Sciatic nerve (tissue), 2 donors: Measurements from ENCODE around the gene EPGN. TPM values are rescaled to one million over a fixed set of nuclear protein-coding genes. Genes with fewer than 3 reads are reported as not detected.

Experiments
- ATAC-seq: fragments of 200-7000 bp; cut with Tn5 transposase; one replicate; pipeline ENCODE4 v1.9.1; 2020; ENCODE audit warnings: mild to moderate bottlenecking, moderate library complexity
- DNase-seq: peaks from one replicate; pipeline ENCODE4 v3.0.0-alpha.2; 2020; ENCODE audit warnings: low spot score
- intact Hi-C: fragments of 100-400 bp; cut with DNase I; formaldehyde crosslinking; loops from one replicate; pipeline ENCODE4 v1.14.2; 2022
- total RNA-seq: library from RNA; stranded (reverse); fragmentation: NEBNext Ultra II Directional; extraction: Animal tissue kit (Norgen Biotek cat#: 25700); gene quantifications from one replicate; pipeline ENCODE4 v1.2.1, GENCODE V29; 2021
- donor health status: DM: no; HTN: no; CAD: no.
- donor health status: DM: no; HTN: no; CAD: no.

Gene EPGN
- 4.3 TPM for total RNA-seq

DNA sequence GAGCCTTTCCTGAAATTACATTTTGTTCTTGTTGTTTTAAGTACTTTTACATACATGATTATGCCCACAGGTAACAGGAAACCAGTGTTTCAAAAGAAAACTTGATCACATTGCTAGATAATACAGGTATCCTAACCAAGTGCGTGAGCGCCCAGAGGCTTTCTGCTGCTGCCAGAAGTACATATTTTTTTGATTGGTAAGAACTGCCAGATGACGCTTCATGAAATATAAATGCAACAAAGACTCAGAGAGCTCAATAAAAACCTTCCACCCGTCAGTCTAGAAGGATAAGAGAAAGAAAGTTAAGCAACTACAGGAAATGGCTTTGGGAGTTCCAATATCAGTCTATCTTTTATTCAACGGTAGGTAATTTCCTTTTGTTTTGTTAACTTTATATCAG lies at the start of gene EPGN:
Gene EPGN (plus strand): TSS at position 256 of the 400 bp plus-strand sequence. CDS start 64 bp downstream, at position 320.
- ATAC-seq (no peak), DNase-seq (no peak)
- intact Hi-C loops, result no loop called here

GRCh38 chr4:74258963-74259362 lies 49.3 kb upstream of the EPGN start:
- intact Hi-C loops, result no loop called here
- DNase-seq (no peak), ATAC-seq (no peak)

DNA sequence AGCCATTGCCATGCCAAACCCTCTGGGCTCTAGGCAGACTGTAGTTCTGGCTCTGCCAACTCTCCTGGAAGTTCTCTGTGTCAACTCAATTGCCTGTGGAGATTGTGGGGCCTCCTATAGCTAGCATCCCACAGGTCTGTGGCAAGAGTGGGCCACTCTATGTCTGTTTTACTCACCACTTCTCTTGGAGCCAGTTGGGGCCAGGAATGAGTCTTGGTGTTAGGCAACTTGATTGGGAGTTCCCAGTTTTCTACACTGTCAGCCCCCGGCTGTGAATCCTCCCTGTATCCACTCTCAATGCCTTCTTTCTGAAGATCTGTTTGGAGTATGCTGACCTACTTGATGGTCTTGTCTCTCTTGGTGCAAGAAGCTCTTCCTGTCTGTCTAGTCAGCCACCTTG lies 48.2 kb upstream of the EPGN start:
- intact Hi-C loops, result no loop called here
- DNase-seq (no peak), ATAC-seq (no peak)

- ATAC-seq (no peak), DNase-seq (no peak)
- intact Hi-C loops, result no loop called here
Observed at GRCh38 chr4:74262522-74262921, 45.7 kb upstream of the EPGN start.

DNA sequence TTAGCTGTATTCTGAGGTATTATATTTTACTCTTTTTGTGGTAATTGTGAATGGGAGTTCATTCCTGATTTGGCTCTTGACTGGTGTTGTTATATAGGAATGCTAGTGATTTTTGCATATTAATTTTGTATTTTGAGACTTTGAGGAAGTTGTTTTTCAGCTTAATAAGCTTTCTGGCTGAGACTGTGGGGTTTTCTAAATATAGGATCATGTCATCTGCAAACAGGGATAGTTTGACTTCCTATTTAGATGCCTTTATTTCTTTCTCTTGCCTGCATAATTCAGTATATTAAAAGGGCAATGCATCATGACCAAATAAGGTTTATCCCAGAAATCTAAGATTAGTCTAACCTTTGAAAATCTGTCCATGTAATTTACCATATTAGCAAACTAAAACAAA lies 44.7 kb upstream of the EPGN start:
- intact Hi-C loops, result no loop called here
- no peak for ATAC-seq
- no peak for DNase-seq

DNA sequence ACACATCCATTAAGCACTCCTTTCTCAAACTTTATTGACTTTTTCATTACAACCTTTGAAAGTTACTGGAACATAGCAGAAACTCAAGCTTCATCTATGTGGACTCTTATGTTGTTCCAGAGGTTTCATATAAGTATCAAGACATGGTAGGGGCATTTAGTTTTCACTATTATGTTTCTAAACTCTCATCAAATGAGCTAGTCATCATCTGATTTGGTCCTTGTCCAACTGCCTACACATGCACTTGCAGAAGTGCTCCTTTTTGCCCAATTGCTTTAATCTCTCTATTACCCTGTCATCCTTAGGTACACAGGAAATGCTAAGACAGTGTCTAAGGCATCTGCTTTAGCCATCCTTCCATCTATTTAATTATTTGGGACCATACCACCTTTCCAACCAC lies 42.2 kb upstream of the EPGN start:
- ATAC-seq (no peak), DNase-seq (no peak)
- intact Hi-C loops, result no loop called here

- no peak for DNase-seq
- intact Hi-C loops, result no loop called here
- ATAC-seq, result no peak
Observed at GRCh38 chr4:74267998-74268606, 40.2 kb upstream of the EPGN start.

DNA sequence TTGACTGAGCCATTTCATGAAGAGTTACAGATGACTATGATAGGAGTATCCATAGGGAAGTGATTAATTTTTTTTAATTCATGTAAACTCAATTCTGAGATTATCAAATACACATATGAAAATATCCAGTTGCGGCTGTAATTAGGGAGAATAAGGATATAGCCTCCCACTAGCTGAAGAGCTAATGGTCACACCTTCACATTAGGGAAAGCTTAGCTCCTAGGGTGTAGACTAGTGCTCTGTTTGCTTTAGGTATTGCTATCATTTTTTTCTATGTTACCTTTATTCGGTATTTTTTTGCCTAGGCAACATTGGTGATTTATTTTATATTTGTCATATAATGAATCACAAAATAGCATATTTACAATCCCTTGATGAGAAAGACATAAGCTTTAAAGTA lies 39.6 kb upstream of the EPGN start:
- ATAC-seq (no peak), DNase-seq (no peak)
- intact Hi-C loops, result no loop called here

GRCh38 chr4:74278490-74278889 lies 29.8 kb upstream of the EPGN start:
- intact Hi-C loops, result no loop called here
- DNase-seq, result no peak

GRCh38 chr4:74279716-74280115 lies 28.6 kb upstream of the EPGN start:
- no peak for DNase-seq
- intact Hi-C loops, result no loop called here

More at GRCh38 chr4:74278490-74278889, 29.8 kb upstream of the EPGN start:
- ATAC-seq, result no peak

GRCh38 chr4:74282926-74283325 lies 25.3 kb upstream of the EPGN start:
- no peak for ATAC-seq
- no peak for DNase-seq
- intact Hi-C loops, result no loop called here

More at GRCh38 chr4:74279716-74280115, 28.6 kb upstream of the EPGN start:
- no peak for ATAC-seq

- ATAC-seq, result no peak
- DNase-seq, result no peak
- intact Hi-C loops, result no loop called here
Observed at GRCh38 chr4:74283614-74284013, 24.7 kb upstream of the EPGN start.

DNA sequence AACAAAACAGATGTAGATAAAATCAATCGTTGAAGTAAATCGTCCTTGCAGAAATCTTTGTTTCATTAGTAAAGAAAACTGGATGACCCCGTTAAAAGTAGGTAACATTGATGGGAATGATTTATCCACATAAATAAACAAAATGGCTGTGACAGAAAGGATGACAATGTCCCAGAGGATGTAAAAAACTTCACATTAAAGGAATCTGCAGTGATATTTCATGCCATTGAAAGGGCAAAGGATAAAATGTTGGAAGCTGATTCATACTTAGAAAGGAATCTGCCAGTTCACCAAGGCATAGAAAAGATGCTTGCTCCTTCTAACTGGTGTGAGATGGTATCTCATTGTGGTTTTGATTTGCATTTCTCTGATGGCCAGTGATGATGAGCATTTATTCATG lies 24.2 kb upstream of the EPGN start:
- DNase-seq (no peak), ATAC-seq (no peak)
- intact Hi-C loops, result no loop called here

DNA sequence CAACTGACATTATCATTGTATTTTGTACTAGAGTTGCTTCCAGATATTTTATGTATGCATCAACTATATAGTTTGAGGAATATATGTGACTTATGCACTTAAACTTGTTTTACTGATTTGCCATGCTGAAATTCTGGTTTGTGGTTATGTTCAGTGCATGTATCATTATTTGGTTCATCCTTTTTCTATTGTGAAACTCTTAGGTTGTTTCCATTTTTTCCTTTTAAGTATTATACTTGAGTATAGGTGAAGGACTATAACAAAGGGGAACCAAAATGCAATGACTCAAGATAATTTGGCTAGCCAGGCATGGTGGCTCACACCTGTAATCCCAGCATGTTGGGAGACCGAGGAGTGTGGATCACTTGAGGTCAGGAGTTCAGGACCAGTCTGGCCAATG lies 21.1 kb upstream of the EPGN start:
- DNase-seq (no peak), ATAC-seq (no peak)
- intact Hi-C loops, result no loop called here

- ATAC-seq (no peak), DNase-seq (no peak)
- intact Hi-C loops, result no loop called here
Observed at GRCh38 chr4:74287791-74288190, 20.5 kb upstream of the EPGN start.

DNA sequence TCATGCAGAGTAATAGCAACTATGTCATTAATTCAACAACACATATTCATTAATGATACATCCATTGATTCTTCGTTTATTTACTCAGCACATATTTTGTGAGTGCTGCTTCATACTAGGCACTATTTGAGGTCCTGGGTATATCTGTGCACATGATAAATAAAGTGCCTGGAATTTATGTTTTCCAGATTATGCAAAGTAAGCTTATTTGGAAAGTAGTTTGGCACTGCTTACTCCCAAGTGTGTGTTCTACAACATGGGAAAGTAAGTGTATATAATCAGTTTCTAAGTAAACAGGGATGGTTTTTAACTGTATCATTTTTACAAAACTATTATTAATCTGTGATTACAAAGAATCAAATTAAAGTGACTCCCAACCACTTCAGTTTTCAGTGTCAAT lies 16.8 kb upstream of the EPGN start:
- DNase-seq, result no peak
- no peak for ATAC-seq
- intact Hi-C loops, result no loop called here

GRCh38 chr4:74292111-74292870 lies 16.0 kb upstream of the EPGN start:
- ATAC-seq, result no peak
- DNase-seq, result no peak
- intact Hi-C loops, result no loop called here

- DNase-seq (no peak), ATAC-seq (no peak)
- intact Hi-C loops, result no loop called here
Observed at GRCh38 chr4:74293558-74293957, 14.7 kb upstream of the EPGN start.

- ATAC-seq, result no peak
- DNase-seq, result no peak
- intact Hi-C loops, result no loop called here
Observed at GRCh38 chr4:74294681-74295080, 13.6 kb upstream of the EPGN start.

DNA sequence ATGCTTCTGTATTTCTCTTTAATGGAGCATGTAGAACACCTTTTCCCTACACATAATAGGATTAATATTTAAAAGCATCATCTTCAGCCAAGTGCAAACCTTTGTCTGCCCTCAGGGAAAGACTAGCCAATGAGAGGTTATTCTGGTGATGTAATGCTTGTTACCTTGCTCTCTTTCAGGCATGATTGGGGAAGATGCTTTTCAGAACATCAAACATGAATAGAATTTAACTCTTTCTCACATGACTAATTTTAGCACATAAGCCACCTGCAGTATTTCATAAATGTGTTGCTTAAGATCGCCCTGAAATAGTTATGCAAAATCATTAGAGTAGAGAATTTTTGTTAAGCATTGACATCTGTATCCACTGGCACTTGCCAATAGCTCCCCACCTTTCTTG lies 10.7 kb upstream of the EPGN start:
- ATAC-seq, result no peak
- intact Hi-C loops, result no loop called here
- no peak for DNase-seq

- intact Hi-C loops, result no loop called here
- ATAC-seq (no peak), DNase-seq (no peak)
Observed at GRCh38 chr4:74304095-74304625, 4.1 kb upstream of the EPGN start.
